Ovary (tissue), 3 donors: ENCODE results near the gene TMC2.

Experiments
- CTCF ChIP-seq, 3 donors: fragments of 450-650 bp in 2 of 3; fragments of 200-600 bp in 1 of 3; IDR thresholded peaks; one replicate each; pipeline versions ENCODE4 v1.5.1 to v1.8.0; 2016 to 2022; ENCODE audit warnings: antibody characterized with exemption in 3 of 3, mild to moderate bottlenecking in 1 of 3
- EP300 ChIP-seq: sonication (generic); formaldehyde crosslinking; IDR thresholded peaks from one replicate; pipeline ENCODE4 v1.6.1; 2017; ENCODE audit warnings: antibody characterized with exemption
- POLR2A ChIP-seq: fragments of 450-650 bp; IDR thresholded peaks from one replicate; pipeline ENCODE4 v1.6.1; 2017; ENCODE audit warnings: antibody characterized with exemption, mild to moderate bottlenecking, moderate library complexity
- donor health status: DM: no; HTN: no; CAD: no.

DNA sequence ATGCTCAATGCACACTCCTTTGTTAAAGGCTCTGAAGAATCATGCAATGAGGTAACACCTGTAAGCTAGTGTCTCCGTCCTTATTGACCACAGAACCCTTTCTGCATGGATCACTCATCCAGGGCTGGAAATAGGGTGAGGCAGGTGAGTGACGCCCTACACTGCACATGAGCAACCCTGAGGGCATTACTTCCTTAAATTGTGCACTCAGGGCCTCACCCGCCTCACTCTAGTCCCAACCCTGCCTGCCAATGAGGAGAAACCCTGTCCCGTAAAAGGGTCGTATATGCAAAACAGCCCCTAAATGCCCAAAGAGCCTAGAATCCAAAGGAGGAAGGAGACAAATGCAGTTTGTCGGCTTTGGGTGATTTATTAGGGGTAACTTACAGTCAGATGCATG is 82.4 kb downstream of the TMC2 start:
- no peak for TF ChIP-seq POLR2A
- no peak for TF ChIP-seq CTCF (IDR thresholded peaks at IDR 0.05)
- no peak for TF ChIP-seq EP300
